Lung (tissue), 12 donors: Measurements from ENCODE around the gene ANKFY1. TPM values are rescaled to one million over a fixed set of nuclear protein-coding genes. Genes with fewer than 3 reads are reported as not detected.

Experiments used
- ATAC-seq: fragments of 200-7000 bp; cut with Tn5 transposase; one replicate; pipeline ENCODE4 v1.9.1; 2020; ENCODE audit warnings: moderate number of reproducible peaks; ENCODE audit not compliant: insufficient read depth, low FRiP score
- DNase-seq, 3 donors: peaks; one replicate each; pipeline ENCODE4 v3.0.0-alpha.2; 2013 to 2017
- H3K27ac ChIP-seq, 2 donors: one replicate each; pipeline ENCODE4 v1.5.1; 2013; ENCODE audit warnings: mild to moderate bottlenecking in 2 of 2, moderate library complexity in 2 of 2, control low read depth in 1 of 2, inconsistent platforms in 1 of 2, low read depth in 1 of 2, low read length in 1 of 2
- H3K27me3 ChIP-seq, 3 donors: one replicate each; pipeline ENCODE4 v1.5.1; 2013; ENCODE audit warnings: low read length in 2 of 3; ENCODE audit not compliant: control insufficient read depth in 3 of 3, insufficient read depth in 3 of 3
- H3K36me3 ChIP-seq, 4 donors: one replicate each; pipeline ENCODE4 v1.5.1; 2013; ENCODE audit warnings: low read length in 4 of 4, mild to moderate bottlenecking in 1 of 4, moderate library complexity in 1 of 4; ENCODE audit not compliant: control insufficient read depth in 4 of 4, insufficient read depth in 4 of 4
- H3K4me1 ChIP-seq, 5 donors: one replicate each; pipeline ENCODE4 v1.5.1; 2013; ENCODE audit warnings: low read length in 5 of 5, mild to moderate bottlenecking in 2 of 5, moderate library complexity in 1 of 5; ENCODE audit not compliant: control insufficient read depth in 5 of 5, insufficient read depth in 5 of 5
- H3K4me3 ChIP-seq: one replicate; pipeline ENCODE4 v1.5.1; 2013; ENCODE audit warnings: mild to moderate bottlenecking, control low read depth, moderate library complexity
- H3K9ac ChIP-seq, 2 donors: one replicate each; pipeline ENCODE4 v1.5.1; 2013; ENCODE audit warnings: low read length in 2 of 2, control low read depth in 1 of 2; ENCODE audit not compliant: insufficient read depth in 1 of 2
- H3K9me3 ChIP-seq, 4 donors: one replicate each; pipeline ENCODE4 v1.5.1; 2013; ENCODE audit warnings: low read length in 3 of 4, mild to moderate bottlenecking in 1 of 4, moderate library complexity in 1 of 4; ENCODE audit not compliant: control insufficient read depth in 4 of 4, insufficient read depth in 3 of 4
- CTCF ChIP-seq: IDR thresholded peaks from 2 replicates; pipeline ENCODE4 v1.5.1; 2012; ENCODE audit warnings: mild to moderate bottlenecking; ENCODE audit errors: control extremely low read depth, extremely low read depth
- WGBS, 2 donors: extraction: QIAGEN DNeasy Blood & Tissue Kit; methylation state at CpG; one replicate each; pipeline ENCODE4 v1.1.7; 2013; 5-methylcytosine and 5-hydroxymethylcytosine counted together
- polyA plus RNA-seq, 2 donors: library from polyadenylated mRNA; stranded (reverse); fragments of 200-250 nt; gene quantifications; one replicate each; pipeline ENCODE4 v1.2.1, GENCODE V29; 2013
- total RNA-seq, 2 donors: library from RNA; depleted of rRNA in 1 of 2; stranded (reverse); fragments of >200 nt in 1 of 2; gene quantifications; one replicate each; pipeline ENCODE4 v1.2.1, GENCODE V29; 2014 to 2021
- donor health status: control.
- donor health status: control.
- donor health status: Bipolar disorder and iron deficiency.
- donor health status: healthy.
- donor health status: DM: yes; HTN: yes; CAD: no.

The ANKFY1 gene
- total and polyA plus RNA-seq, 4 donors: 11.4 to 60.2 (median 38.8) TPM

DNA sequence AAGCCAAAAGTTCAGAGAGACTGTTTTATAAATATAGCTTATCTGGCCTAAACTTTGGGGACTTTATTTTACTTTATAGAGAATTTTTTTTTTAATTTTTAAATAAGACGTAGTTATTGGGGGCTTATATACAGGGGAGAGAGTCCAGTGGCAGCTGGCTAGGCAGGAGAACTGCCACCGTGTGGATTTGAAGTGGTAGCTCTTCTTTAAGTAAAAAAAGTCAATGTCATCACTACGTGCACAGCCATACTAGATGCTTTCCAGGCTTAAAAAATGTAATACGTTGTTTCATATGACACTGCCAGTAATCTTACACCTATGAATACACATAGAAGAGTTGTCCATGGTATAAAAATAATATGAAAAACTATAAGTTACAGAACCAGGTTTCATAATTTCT is 31.9 kb upstream of the ANKFY1 start:
- Histone ChIP-seq H3K36me3 (peaks cover 0 to 6% (median 2%) of the 10 kb centered on the region in 4 donors), H3K4me3 (no peak overlapping the region), H3K9me3 (no peaks in the 10 kb centered on the region), H3K27me3 (no peaks in the 10 kb centered on the region), H3K27ac (no peak overlapping the region), H3K4me1 (peaks cover 0 to 5% (median 0%) of the 10 kb centered on the region in 5 donors), H3K9ac (no peak overlapping the region)
- ATAC-seq: no peak
- no peak for TF ChIP-seq CTCF
- no peak for DNase-seq
- WGBS, 2 donors: 69 to 85% methylated on average over 4 of the region's 4 CpGs

- Histone ChIP-seq H3K36me3 (peaks cover 0 to 12% (median 4%) of the 10 kb centered on the region in 4 donors), H3K9me3 (no peaks in the 10 kb centered on the region), H3K4me1 (peaks cover 0 to 5% (median 0%) of the 10 kb centered on the region in 5 donors), H3K27me3 (no peaks in the 10 kb centered on the region), H3K9ac (no peak overlapping the region), H3K4me3 (no peak overlapping the region), H3K27ac (no peak overlapping the region)
- DNase-seq (no peak), ATAC-seq (no peak)
- 93 to 95% methylated on average over 1 of the region's 1 CpG for WGBS, 2 donors
- no peak for TF ChIP-seq CTCF
Observed at GRCh38 chr17:4293572-4293971, 29.8 kb upstream of the ANKFY1 start.

DNA sequence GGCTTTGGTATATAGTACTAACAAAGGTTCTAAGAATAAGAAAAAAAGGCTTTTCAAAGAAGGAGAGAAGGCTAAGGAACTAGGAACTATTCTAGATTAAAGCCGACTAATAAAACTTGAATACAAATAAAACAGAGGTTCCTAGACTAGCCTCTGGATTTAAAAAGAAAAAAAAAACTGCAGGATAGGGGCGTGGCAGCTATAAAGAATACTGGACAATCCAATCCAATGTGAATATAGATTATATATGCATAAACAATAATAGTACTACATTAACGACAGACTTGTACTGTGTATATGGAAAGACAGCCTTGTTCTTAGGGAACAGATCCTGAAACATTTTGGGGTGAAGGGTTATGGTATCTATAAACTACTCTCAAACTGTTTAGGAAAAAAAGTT is 23.9 kb upstream of the ANKFY1 start:
- no peak overlapping the region for H3K27ac ChIP-seq
- no peak overlapping the region for H3K4me3 ChIP-seq
- WGBS, 2 donors: 94 to 95% methylated on average over 3 of the region's 3 CpGs
- no peaks in the 10 kb centered on the region for H3K4me1 ChIP-seq
- ATAC-seq (no peak), DNase-seq (no peak)
- no peak overlapping the region for H3K9ac ChIP-seq
- TF ChIP-seq CTCF: no peak
- no peaks in the 10 kb centered on the region for H3K27me3 ChIP-seq
- no peaks in the 10 kb centered on the region for H3K9me3 ChIP-seq
- H3K36me3 ChIP-seq: peaks cover 0 to 12% (median 8%) of the 10 kb centered on the region in 4 donors

- no peak overlapping the region for H3K4me3 ChIP-seq
- H3K4me1 ChIP-seq: peaks cover 0 to 3% (median 0%) of the 10 kb centered on the region in 5 donors
- TF ChIP-seq CTCF: no peak
- no peak overlapping the region for H3K9ac ChIP-seq
- no peak overlapping the region for H3K27ac ChIP-seq
- H3K27me3 ChIP-seq: no peaks in the 10 kb centered on the region
- DNase-seq (no peak), ATAC-seq (no peak)
- no peaks in the 10 kb centered on the region for H3K9me3 ChIP-seq
- 82 to 84% methylated on average over 5 of the region's 5 CpGs for WGBS, 2 donors
- H3K36me3 ChIP-seq: peaks cover 0 to 13% (median 10%) of the 10 kb centered on the region in 4 donors
Observed at GRCh38 chr17:4276514-4276913, 12.7 kb upstream of the ANKFY1 start.
